Testis (tissue), 2 donors: ENCODE data around the gene TGFBR3.

Source experiments
- CTCF ChIP-seq, 3 experiments: fragments of 450-650 bp in 2 of 3; fragments of 200-600 bp in 1 of 3; sonication (generic) in 1 of 3; IDR thresholded peaks; one replicate each; pipeline ENCODE4 v1.5.1; 2016 to 2019; ENCODE audit warnings: antibody characterized with exemption in 3 of 3, mild to moderate bottlenecking in 2 of 3, moderate library complexity in 1 of 3
- POLR2A ChIP-seq: fragments of 450-650 bp; IDR thresholded peaks from one replicate; pipeline ENCODE4 v1.6.1; 2017; ENCODE audit warnings: antibody characterized with exemption, mild to moderate bottlenecking, moderate library complexity

GRCh38 chr1:91747666-91748065 is 138.3 kb downstream of the TGFBR3 start:
- TF ChIP-seq CTCF (IDR thresholded peaks at IDR 0.05) (no peak), POLR2A (no peak)
